HG03354 (cell line): ENCODE results near the gene GLDC.
"Not testable (repeated sequence)": the region's sequence is repeated elsewhere in the genome, so short reads cannot be mapped to it uniquely, and the experiment has no call there.

Source experiments
- ATAC-seq: cut with Tn5 transposase; IDR thresholded peaks from one replicate; pipeline ENCODE4 v1.9.1; 2021; ENCODE audit warnings: mild to moderate bottlenecking; ENCODE audit not compliant: unreplicated experiment, poor library complexity, severe bottlenecking

Gene GLDC

GRCh38 chr9:6545017-6545691, 100.4 kb downstream of the GLDC start:
- ATAC-seq, result no peak

GRCh38 chr9:6543204-6543603, 102.3 kb downstream of the GLDC start:
- no peak for ATAC-seq

GRCh38 chr9:6542617-6543016, 102.9 kb downstream of the GLDC start:
- not testable (repeated sequence) for ATAC-seq

- ATAC-seq, result no peak
Measured at GRCh38 chr9:6538666-6539071, 106.9 kb downstream of the GLDC start.

GRCh38 chr9:6535594-6535993, 109.9 kb downstream of the GLDC start:
- no peak for ATAC-seq

- ATAC-seq, result no peak
Measured at GRCh38 chr9:6525326-6526045, 120.0 kb downstream of the GLDC start.

- ATAC-seq, result no peak
Measured at GRCh38 chr9:6522263-6522662, 123.3 kb downstream of the GLDC start.

GRCh38 chr9:6512085-6512657, 133.4 kb downstream of the GLDC start:
- ATAC-seq, result no peak

GRCh38 chr9:6506571-6506970, 139.0 kb downstream of the GLDC start:
- no peak for ATAC-seq

- ATAC-seq, result no peak
Measured at GRCh38 chr9:6502399-6502798, 143.1 kb downstream of the GLDC start.

- no peak for ATAC-seq
Measured at GRCh38 chr9:6501526-6502210, 143.9 kb downstream of the GLDC start.

- ATAC-seq, result no peak
Measured at GRCh38 chr9:6498982-6499381, 146.5 kb downstream of the GLDC start.

GRCh38 chr9:6495466-6495865, 150.1 kb downstream of the GLDC start:
- no peak for ATAC-seq

- no peak for ATAC-seq
Measured at GRCh38 chr9:6490863-6491262, 154.7 kb downstream of the GLDC start.

- no peak for ATAC-seq
Measured at GRCh38 chr9:6489099-6489498, 156.4 kb downstream of the GLDC start.

GRCh38 chr9:6488395-6488794, 157.1 kb downstream of the GLDC start:
- ATAC-seq, result no peak

- ATAC-seq, result no peak
Measured at GRCh38 chr9:6484210-6484609, 161.3 kb downstream of the GLDC start.
